Right cardiac atrium (tissue), 5 donors: ENCODE data around the gene FLT3. TPM values are rescaled to one million over a fixed set of nuclear protein-coding genes. Genes with fewer than 3 reads are reported as not detected.
A peak's percentile ranks its signal among the peaks of the same experiment; 100 is the strongest.

Experiments used
- ATAC-seq, 2 donors: fragments of 200-7000 bp; cut with Tn5 transposase; one replicate each; pipeline versions ENCODE4 v1.8.0 to v1.9.1; 2020; ENCODE audit warnings: moderate library complexity in 2 of 2, mild to moderate bottlenecking in 1 of 2
- DNase-seq, 3 donors: peaks; one replicate each; pipeline ENCODE4 v3.0.0-alpha.2; 2020
- H3K27ac ChIP-seq: one replicate; pipeline ENCODE4 v1.5.1; 2013; ENCODE audit warnings: mild to moderate bottlenecking, low read length, control low read depth, moderate library complexity
- H3K27me3 ChIP-seq: one replicate; pipeline ENCODE4 v1.6.1; 2013; ENCODE audit not compliant: control insufficient read depth, insufficient read depth
- H3K4me1 ChIP-seq: one replicate; pipeline ENCODE4 v1.6.1; 2013; ENCODE audit warnings: low read length; ENCODE audit not compliant: control insufficient read depth, insufficient read depth
- H3K4me3 ChIP-seq: one replicate; pipeline ENCODE4 v1.5.1; 2013; ENCODE audit warnings: low read length, control low read depth
- H3K9me3 ChIP-seq: one replicate; pipeline ENCODE4 v1.6.1; 2013; ENCODE audit warnings: low read length; ENCODE audit not compliant: control insufficient read depth
- WGBS: extraction: QIAGEN DNeasy Blood & Tissue Kit; methylation state at CpG from one replicate; pipeline ENCODE4 v1.1.7; 2013; 5-methylcytosine and 5-hydroxymethylcytosine counted together
- intact Hi-C, 4 donors: fragments of 100-400 bp; cut with DNase I; formaldehyde crosslinking; loops; one replicate each; pipeline versions ENCODE4 v1.11.0 to v1.14.0; 2022 to 2023
- polyA plus RNA-seq: library from polyadenylated mRNA; stranded (reverse); fragments of 200-250 nt; gene quantifications from one replicate; pipeline ENCODE4 v1.2.3, GENCODE V29; 2013
- total RNA-seq, 4 donors: library from RNA; stranded (reverse); fragmentation: NEBNext Ultra II Directional; extraction: Animal tissue kit (Norgen Biotek cat#: 25700); gene quantifications; one replicate each; pipeline ENCODE4 v1.2.1, GENCODE V29; 2021
- donor health status: healthy with polysubstance abuse.
- donor health status: DM: no; HTN: yes; CAD: no.
- donor health status: DM: no; HTN: no; CAD: no.
- donor health status: DM: no; HTN: yes; CAD: no; lungs with severe emphysema.
- donor health status: DM: yes; HTN: yes; CAD: no.

The FLT3 gene
- total and polyA plus RNA-seq, 5 donors: 0.09 to 0.37 (median 0.12) TPM; not detected in 1

DNA sequence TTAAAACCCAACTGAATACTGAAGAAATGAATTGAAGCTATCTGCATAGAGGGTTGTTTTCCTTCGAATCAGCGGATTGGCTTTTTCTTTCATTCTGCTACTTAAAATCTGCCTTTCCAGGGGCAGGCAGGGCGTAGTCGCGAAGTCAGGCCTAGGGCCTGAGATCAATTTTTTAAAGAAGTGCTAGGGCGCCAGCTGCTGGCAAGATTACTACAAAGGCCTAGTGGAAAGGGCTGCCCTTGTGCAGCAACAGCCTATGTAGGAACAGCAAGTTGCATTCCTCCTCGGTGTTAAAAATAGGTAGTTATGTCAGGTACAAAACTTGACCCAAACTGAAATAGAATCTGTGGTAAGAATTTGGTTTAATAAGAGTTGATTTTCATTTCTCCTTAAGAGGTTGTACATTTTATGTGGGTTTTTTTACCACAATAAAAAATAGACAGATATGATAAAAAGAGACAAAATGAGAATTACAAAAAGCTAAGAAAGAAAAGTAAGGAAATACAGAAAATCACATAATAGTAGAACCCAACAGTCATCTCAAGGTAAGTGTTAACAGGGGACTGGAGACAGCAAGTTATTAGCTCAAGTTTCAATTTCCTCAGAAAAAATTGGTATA lies 102.4 kb downstream of the FLT3 start:
- Histone ChIP-seq H3K4me1 (no peaks in the 10 kb centered on the region), H3K27me3 (no peaks in the 10 kb centered on the region), H3K4me3 (no peak overlapping the region), H3K27ac (no peak overlapping the region), H3K9me3 (no peaks in the 10 kb centered on the region)
- DNase-seq (peak in 2 of 3 donors; percentile 31 to 77), ATAC-seq (peak; percentile 71 to 73)
- WGBS: 46% methylated on average over 7 of the region's 7 CpGs
- intact Hi-C loops: no loop called here

DNA sequence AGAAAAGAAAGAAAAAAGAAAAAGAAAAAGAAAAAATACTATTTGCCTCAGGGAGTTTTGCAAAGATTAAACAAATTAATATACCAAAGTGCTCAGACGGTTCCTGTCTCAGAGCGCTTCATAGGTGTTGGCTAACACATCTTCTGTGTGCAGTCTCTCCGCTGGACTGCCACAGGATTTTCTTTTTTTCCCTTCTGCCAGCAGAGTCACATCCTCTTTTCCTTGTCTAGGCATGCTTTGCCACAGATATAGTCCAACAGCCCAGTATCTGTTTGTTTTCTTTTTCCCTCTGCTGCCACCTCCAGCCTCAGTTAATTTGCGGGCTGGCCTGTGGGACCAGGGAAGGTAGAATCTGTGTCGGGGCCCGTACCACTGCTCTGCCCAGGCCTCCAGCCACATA lies 108.5 kb downstream of the FLT3 start:
- no peak for DNase-seq
- WGBS: 65% methylated on average over 6 of the region's 6 CpGs
- no peak overlapping the region for H3K27ac ChIP-seq
- no peaks in the 10 kb centered on the region for H3K4me1 ChIP-seq
- intact Hi-C loops: no loop called here
- ATAC-seq: no peak
- no peaks in the 10 kb centered on the region for H3K9me3 ChIP-seq
- no peak overlapping the region for H3K4me3 ChIP-seq
- H3K27me3 ChIP-seq: no peaks in the 10 kb centered on the region

- DNase-seq (no peak), ATAC-seq (no peak)
- Histone ChIP-seq H3K4me1 (no peaks in the 10 kb centered on the region), H3K4me3 (no peak within 1 kb of the TSS), H3K27me3 (peaks cover 2% of the 10 kb centered on the region), H3K27ac (no peak within 1 kb of the TSS), H3K9me3 (no peaks in the 10 kb centered on the region)
- intact Hi-C loops: loop anchor here in 3 of 4 donors (5.0 to 10.0 kb wide), 4 partner anchors 154 to 626 kb away; no protein-coding TSS in a partner anchor
- WGBS: 75% methylated on average over 11 of the region's 11 CpGs
These were observed 111.9 kb downstream of the FLT3 start, which contains the start of gene URAD for GRCh38 chr13:27988520-27988919. URAD (minus strand) TSS chr13:27988693; CDS start chr13:27988637, 56 bp downstream.

DNA sequence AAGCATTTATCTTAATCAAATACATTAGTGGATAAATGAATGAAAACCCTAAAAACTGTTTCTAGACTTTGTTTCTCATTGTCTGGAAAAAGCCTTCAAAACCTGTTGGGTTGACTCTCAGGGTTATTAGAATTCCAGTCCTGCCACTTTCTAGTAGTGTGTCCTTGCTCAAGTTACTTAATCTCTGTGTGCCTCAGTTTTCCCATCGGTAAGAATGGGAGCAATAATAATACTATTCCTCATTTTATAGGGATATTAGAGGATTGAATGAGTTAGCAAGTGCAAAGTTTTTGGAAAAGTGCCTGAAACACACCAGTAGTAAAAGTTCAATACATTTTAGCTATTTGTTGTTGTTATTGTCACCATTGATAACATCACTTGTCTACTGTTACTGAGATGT lies 114.8 kb downstream of the FLT3 start:
- no peak for DNase-seq
- intact Hi-C loops: loop anchor here (2.0 to 10.0 kb wide), 5 partner anchors 151 to 623 kb away; no protein-coding TSS in a partner anchor

DNA sequence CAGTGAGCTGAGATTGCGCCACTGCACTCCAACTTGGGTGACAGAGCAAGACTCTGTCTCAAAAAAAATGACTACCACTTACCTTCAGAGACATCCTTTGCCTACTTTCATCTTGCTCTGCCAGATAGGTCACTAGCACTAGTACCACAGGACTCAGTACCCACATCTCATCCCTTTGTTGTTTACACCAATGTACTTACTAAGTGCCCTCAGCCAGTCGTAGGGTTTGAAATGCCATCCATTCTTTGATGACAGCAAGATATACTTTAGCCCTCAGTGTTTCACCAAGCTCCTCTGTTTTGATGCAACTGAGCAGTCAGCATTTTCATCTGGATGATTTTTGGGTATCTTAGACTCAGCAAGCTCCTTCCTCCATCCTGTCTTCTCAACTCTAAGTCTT lies 118.0 kb downstream of the FLT3 start:
- Histone ChIP-seq H3K27me3 (peaks cover 8% of the 10 kb centered on the region), H3K27ac (no peak overlapping the region), H3K4me3 (no peak overlapping the region), H3K4me1 (no peaks in the 10 kb centered on the region), H3K9me3 (no peaks in the 10 kb centered on the region)
- ATAC-seq (no peak), DNase-seq (no peak)
- 47% methylated on average over 2 of the region's 2 CpGs for WGBS
- intact Hi-C loops: loop anchor here (5.0 to 10.0 kb wide), 5 partner anchors 148 to 620 kb away; no protein-coding TSS in a partner anchor

More for the DNA sequence above, 114.8 kb downstream of the FLT3 start:
- no peak overlapping the region for H3K27ac ChIP-seq
- H3K4me3 ChIP-seq: no peak overlapping the region
- WGBS: 88% methylated on average over 1 of the region's 1 CpG
- no peaks in the 10 kb centered on the region for H3K9me3 ChIP-seq
- no peaks in the 10 kb centered on the region for H3K4me1 ChIP-seq
- peaks cover 2% of the 10 kb centered on the region for H3K27me3 ChIP-seq
- ATAC-seq: no peak

DNA sequence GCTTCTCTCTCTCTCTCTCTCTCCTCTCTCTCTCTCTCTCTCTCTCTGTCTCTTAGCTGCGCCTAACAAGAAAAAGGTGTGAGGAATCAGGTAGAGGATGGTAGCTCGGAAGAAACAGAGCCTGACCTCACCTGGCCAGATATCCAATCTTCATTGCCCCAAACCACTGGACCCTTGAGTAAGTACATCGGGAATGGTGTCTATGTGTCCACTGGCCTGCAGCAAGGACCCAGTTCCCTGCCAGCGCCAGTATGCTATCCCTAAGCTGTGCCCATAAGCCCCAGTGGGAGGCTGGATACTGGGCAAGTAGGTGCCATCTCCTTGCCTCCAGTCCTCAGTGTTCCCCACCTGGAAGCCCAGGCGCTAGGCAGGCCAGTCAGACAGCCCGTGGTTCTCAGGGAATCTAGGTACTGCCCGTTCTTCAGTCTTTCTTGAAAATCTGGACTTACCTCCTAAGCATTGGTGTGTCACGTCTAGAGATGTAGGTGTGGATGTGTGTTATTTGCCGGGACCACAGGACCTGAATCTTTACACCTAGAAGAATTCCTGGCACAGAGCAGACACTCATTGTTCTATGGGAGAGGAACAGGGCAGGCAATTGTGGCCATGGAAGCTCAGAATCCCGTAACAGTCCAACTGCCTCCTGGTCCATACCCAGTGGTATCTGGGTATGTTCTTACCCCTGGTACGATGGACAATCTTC lies 119.2 kb downstream of the FLT3 start:
- no peak overlapping the region for H3K4me3 ChIP-seq
- H3K27ac ChIP-seq: no peak overlapping the region
- peaks cover 12% of the 10 kb centered on the region for H3K27me3 ChIP-seq
- no peaks in the 10 kb centered on the region for H3K9me3 ChIP-seq
- 16% methylated on average over 11 of the region's 11 CpGs for WGBS
- DNase-seq (no peak), ATAC-seq (no peak)
- intact Hi-C loops: loop anchor here (5.0 to 10.0 kb wide), 5 partner anchors 146 to 619 kb away; no protein-coding TSS in a partner anchor
- H3K4me1 ChIP-seq: no peaks in the 10 kb centered on the region

- intact Hi-C loops: loop anchor here (5.0 to 10.0 kb wide), 5 partner anchors 146 to 618 kb away; no protein-coding TSS in a partner anchor
- Histone ChIP-seq H3K9me3 (no peaks in the 10 kb centered on the region), H3K4me1 (no peaks in the 10 kb centered on the region), H3K4me3 (no peak overlapping the region), H3K27me3 (peaks cover 12% of the 10 kb centered on the region), H3K27ac (no peak overlapping the region)
- no peak for DNase-seq
- WGBS: 3% methylated on average over 54 of the region's 54 CpGs
- ATAC-seq: peak in 1 of 2 donors; percentile 12
These were observed 119.9 kb downstream of the FLT3 start for GRCh38 chr13:27980280-27980998.

- no peak for ATAC-seq
- Histone ChIP-seq H3K27me3 (peaks cover 12% of the 10 kb centered on the region), H3K9me3 (no peaks in the 10 kb centered on the region), H3K4me3 (no peak overlapping the region), H3K27ac (no peak overlapping the region), H3K4me1 (no peaks in the 10 kb centered on the region)
- 5% methylated on average over 15 of the region's 15 CpGs for WGBS
- no peak for DNase-seq
- intact Hi-C loops: loop anchor here (5.0 to 10.0 kb wide), 5 partner anchors 145 to 618 kb away; no protein-coding TSS in a partner anchor
These were observed 120.6 kb downstream of the FLT3 start for GRCh38 chr13:27979765-27980279.

- intact Hi-C loops: no loop called here
- no peak for ATAC-seq
- Histone ChIP-seq H3K4me1 (no peaks in the 10 kb centered on the region), H3K9me3 (no peaks in the 10 kb centered on the region), H3K27ac (no peak overlapping the region), H3K4me3 (no peak overlapping the region), H3K27me3 (peaks cover 12% of the 10 kb centered on the region)
- WGBS: 6% methylated on average over 15 of the region's 15 CpGs
- DNase-seq: no peak
These were observed 121.3 kb downstream of the FLT3 start for GRCh38 chr13:27979001-27979643.

- Histone ChIP-seq H3K4me3 (no peak overlapping the region), H3K27me3 (peaks cover 10% of the 10 kb centered on the region), H3K27ac (no peak overlapping the region), H3K4me1 (no peaks in the 10 kb centered on the region), H3K9me3 (no peaks in the 10 kb centered on the region)
- WGBS: 1% methylated on average over 65 of the region's 65 CpGs
- ATAC-seq: no peak
- intact Hi-C loops: no loop called here
- DNase-seq: no peak
These were observed 121.9 kb downstream of the FLT3 start for GRCh38 chr13:27978301-27978968.
